Measurements from ENCODE around the gene ITSN2.
A peak's percentile ranks its signal among the peaks of the same experiment; 100 is the strongest.
"Not testable (repeated sequence)": the region's sequence is repeated elsewhere in the genome, so short reads cannot be mapped to it uniquely, and the experiment has no call there.

ITSN2 gene

DNA sequence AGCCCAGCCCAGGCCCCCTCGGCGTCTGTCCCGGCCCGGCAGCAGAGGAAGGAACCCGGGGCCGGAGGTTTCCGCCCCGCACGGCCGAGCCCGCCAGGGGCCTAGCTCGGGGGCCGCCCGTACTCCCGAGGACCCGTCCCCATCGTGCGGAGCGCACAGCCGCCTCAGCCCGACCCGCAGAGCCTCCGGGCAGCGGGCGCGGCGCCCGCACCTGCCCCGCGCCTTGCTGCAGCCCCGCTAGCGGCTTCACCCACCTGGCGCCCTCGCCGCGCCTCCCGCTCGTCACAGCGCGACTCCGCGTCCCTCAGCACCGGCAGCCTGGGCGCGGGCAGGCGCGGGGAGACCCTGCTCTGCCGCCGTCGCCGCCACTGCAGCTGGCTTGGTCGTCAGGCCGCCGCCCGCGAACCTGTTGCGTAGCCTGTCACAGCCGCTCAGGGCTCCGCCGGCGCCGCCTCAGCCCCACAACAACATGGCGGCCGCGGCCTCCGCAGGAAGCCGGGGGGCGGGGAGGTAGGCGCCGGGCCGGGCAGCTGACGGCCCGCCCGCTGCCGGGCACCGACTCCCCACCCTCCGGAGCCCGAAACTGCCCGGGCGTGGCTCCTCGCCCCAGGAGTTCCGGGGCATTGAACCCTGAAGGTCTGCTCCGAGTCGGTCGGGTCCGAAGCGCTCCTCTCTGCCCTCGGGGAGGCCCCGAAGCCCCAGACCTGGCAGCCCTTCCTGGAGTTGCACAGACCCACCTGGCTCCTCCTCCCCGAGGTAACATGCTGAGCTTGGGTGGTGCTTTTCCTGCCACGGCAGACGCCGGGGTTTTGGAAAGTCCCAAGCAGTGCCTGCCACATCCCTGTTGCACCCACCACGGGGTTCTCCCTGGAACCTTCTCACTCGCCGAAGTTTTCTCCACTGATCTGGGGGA lies at the start of gene ITSN2:
Gene ITSN2, minus strand, starts transcription at position 487 of the 913 bp plus-strand sequence. CDS start 32,454 bp downstream, outside the sequence.
- peaks cover 37% of the 10 kb centered on the region for H3K27me3 ChIP-seq (ENCODE audit: insufficient read depth, low read length)
- peaks cover 9% of the 10 kb centered on the region for H3K4me1 ChIP-seq (ENCODE audit: insufficient read depth, low read length)
- no peaks in the 10 kb centered on the region for H3K9me3 ChIP-seq (ENCODE audit: insufficient read depth, low read depth, low read length)
- H3K4me3 ChIP-seq (ENCODE audit: low read length) = peak within 1 kb of the TSS; percentile 75
- peak within 1 kb of the TSS; percentile 65; the same call in 1 of the 2 replicates for H3K9ac ChIP-seq (ENCODE audit: low read depth, low read length)
- H3K27ac ChIP-seq (ENCODE audit: low read length) = no peak within 1 kb of the TSS
- no peaks in the 10 kb centered on the region for H3K36me3 ChIP-seq (ENCODE audit: insufficient read depth, low read depth, low read length)

DNA sequence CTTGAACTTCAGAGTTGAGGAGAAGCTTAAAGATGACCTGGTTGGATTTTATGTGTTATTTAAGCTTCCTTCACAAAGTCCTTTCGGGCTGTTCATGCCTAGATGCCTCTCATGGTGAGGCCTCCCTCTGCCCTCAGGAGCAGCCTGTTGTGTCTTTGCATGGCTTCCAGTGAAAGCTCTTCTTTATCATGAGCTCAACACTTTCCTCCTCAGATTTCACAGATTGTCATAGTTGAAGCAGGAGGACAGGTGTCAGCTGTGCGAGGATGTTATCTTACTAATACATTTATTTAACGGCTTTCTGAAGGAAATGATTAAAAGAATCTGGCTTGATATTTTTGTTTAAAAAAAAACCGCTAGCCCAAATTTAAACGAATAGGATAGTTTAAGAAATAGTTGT lies 48.8 kb upstream of the ITSN2 start:
- Histone ChIP-seq H3K9me3 (ENCODE audit: insufficient read depth, low read depth, low read length) (no peaks in the 10 kb centered on the region), H3K36me3 (ENCODE audit: insufficient read depth, low read depth, low read length) (no peaks in the 10 kb centered on the region), H3K27ac (ENCODE audit: low read length) (no peak overlapping the region), H3K4me3 (ENCODE audit: low read length) (no peak overlapping the region), H3K4me1 (ENCODE audit: insufficient read depth, low read length) (peaks cover 4% of the 10 kb centered on the region), H3K9ac (ENCODE audit: low read depth, low read length) (no peak overlapping the region), H3K27me3 (ENCODE audit: insufficient read depth, low read length) (no peaks in the 10 kb centered on the region)

DNA sequence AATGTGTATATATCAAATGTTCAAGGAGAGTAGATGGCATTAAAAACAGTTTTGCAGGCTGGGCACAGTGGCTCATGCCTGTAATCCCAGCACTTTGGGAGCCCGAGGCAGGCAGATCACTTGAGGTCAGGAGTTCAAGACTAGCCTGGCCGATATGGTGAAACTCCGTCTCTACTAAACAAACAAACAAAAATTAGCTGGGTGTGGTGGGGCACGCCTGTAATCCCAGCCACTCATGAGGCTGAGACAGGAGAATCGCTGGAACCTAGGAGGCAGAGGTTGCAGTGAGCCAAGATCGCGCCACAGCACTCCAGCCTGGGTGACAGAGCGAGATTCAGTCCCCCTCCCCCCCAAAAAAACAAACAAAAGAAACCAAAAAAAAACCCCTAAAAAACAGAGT lies 48.4 kb upstream of the ITSN2 start:
- H3K9ac ChIP-seq (ENCODE audit: low read depth, low read length); H3K9me3 ChIP-seq (ENCODE audit: insufficient read depth, low read depth, low read length); H3K27me3 ChIP-seq (ENCODE audit: insufficient read depth, low read length); H3K4me1 ChIP-seq (ENCODE audit: insufficient read depth, low read length); H3K4me3 ChIP-seq (ENCODE audit: low read length); H3K27ac ChIP-seq (ENCODE audit: low read length); H3K36me3 ChIP-seq (ENCODE audit: insufficient read depth, low read depth, low read length): not testable (repeated sequence)

DNA sequence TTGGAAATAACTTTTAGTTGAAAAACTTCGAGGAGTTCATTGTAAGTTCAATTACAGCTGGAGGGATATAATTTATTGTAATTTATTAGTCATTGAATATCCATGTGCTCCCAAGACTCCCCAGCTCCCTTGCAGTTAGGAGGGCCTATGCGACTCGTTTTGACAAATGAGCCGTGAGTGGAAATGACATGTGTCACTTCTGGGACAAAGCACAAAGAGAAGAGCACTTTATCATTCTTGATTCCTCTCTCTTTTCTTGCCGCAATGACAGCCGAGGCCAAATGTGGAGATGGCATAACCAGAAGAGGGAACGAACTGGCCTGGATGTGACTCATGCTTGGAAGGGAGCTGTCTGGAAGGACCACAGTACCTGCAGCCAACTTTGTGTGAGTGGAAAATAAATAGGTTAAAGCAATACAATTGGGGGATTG lies 44.2 kb upstream of the ITSN2 start:
- H3K36me3 ChIP-seq (ENCODE audit: insufficient read depth, low read depth, low read length) = no peaks in the 10 kb centered on the region
- H3K4me3 ChIP-seq (ENCODE audit: low read length) = no peak overlapping the region
- no peaks in the 10 kb centered on the region for H3K9me3 ChIP-seq (ENCODE audit: insufficient read depth, low read depth, low read length)
- H3K27me3 ChIP-seq (ENCODE audit: insufficient read depth, low read length) = no peaks in the 10 kb centered on the region
- H3K9ac ChIP-seq (ENCODE audit: low read depth, low read length) = no peak overlapping the region
- no peaks in the 10 kb centered on the region for H3K4me1 ChIP-seq (ENCODE audit: insufficient read depth, low read length)
- H3K27ac ChIP-seq (ENCODE audit: low read length) = no peak overlapping the region

DNA sequence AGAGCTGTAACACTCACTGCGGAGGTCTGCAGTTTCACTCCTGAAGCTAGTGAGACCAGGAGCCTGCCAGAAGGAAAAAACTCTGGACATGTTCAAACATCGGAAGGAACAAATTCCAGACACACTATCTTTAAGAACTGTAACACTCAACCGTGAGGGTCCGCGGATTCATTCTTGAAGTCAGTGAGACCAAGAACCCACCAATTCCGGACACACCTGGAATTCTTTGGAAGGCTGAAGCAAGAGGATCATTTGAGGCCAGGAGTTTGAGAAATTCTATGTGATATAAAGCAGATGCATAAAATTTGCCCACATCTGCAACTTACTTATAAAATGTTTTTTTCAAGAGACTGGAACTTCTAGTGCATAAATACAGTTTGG lies 43.5 kb upstream of the ITSN2 start:
- no peaks in the 10 kb centered on the region for H3K9me3 ChIP-seq (ENCODE audit: insufficient read depth, low read depth, low read length)
- H3K27me3 ChIP-seq (ENCODE audit: insufficient read depth, low read length) = no peaks in the 10 kb centered on the region
- H3K9ac ChIP-seq (ENCODE audit: low read depth, low read length) = no peak overlapping the region
- H3K27ac ChIP-seq (ENCODE audit: low read length) = no peak overlapping the region
- H3K4me1 ChIP-seq (ENCODE audit: insufficient read depth, low read length) = no peaks in the 10 kb centered on the region
- no peak overlapping the region for H3K4me3 ChIP-seq (ENCODE audit: low read length)
- no peaks in the 10 kb centered on the region for H3K36me3 ChIP-seq (ENCODE audit: insufficient read depth, low read depth, low read length)

DNA sequence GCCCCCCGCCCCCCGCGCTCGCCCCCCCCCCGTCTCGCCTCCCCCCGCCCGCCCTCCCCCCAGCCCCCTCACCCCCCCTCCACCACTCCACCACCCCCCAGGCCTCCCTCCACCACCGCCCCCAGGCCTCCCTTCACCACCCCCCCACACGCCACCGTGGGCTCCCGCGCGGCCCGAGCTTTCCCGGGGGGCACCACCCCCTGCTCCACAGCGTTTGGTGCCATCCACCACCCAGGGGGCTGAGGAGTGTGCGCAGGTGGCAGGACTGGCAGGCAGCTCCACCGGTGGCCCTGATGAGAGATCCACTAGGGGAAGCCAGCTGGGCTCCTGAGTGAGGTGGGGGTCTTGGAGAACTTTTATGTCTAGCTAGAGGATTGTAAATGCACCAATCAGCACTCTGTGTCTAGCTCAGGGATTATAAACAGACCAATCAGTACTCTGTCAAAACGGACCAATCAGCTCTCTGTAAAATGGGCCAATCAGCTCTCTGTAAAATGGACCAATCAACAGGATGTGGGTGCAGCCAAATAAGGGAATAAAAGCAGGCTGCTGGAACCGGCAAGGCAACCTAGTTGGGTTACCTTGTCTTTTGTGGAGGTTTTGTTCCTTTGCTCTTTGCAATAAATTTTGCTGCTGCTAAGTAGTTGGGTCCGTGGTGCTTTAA lies 43.0 kb upstream of the ITSN2 start:
- Histone ChIP-seq H3K4me1 (ENCODE audit: insufficient read depth, low read length) (no peaks in the 10 kb centered on the region), H3K9me3 (ENCODE audit: insufficient read depth, low read depth, low read length) (no peaks in the 10 kb centered on the region), H3K27ac (ENCODE audit: low read length) (no peak overlapping the region), H3K9ac (ENCODE audit: low read depth, low read length) (no peak overlapping the region), H3K27me3 (ENCODE audit: insufficient read depth, low read length) (no peaks in the 10 kb centered on the region), H3K4me3 (ENCODE audit: low read length) (no peak overlapping the region), H3K36me3 (ENCODE audit: insufficient read depth, low read depth, low read length) (no peaks in the 10 kb centered on the region)

DNA sequence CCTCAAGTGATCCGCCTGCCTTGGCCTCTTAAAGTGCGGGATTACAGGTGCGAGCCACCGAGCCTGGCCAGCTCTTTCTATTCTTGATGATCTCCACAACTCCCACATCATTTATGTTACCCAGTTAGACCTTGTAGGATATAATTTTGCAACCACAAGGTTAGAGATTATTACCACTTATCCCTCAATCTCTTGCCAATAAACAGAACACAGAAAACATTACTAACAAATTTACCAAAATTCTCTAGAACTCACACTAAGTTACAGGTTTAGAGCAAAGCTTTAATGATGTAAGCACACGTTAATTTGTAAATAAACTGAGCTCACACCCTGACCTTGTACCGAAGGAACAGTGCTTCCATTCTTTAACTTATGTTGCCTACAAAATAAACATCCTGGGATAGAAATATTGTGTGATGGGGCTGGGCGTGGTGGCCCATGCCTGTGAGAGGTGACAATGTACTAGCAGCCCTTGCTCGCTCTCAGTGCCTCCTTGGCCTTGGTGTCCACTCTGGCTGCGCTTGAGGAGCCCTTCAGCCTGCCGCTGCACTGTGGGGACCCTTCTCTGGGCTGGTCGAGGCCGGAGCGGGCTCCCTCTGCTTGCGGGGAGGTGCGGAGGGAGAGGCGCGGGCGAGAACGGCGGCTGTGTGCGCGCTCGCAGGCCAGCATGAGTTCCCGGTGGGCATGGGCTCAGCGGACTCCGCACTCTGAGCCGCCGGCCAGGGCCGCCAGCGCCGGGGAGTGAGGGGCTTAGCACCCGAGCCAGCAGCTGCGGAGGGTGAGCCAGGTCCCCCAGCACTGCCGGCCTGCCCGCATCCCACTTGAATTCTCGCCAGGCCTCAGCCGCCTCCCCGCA lies 42.1 kb upstream of the ITSN2 start:
- Histone ChIP-seq H3K27ac (ENCODE audit: low read length) (no peak overlapping the region), H3K9me3 (ENCODE audit: insufficient read depth, low read depth, low read length) (no peaks in the 10 kb centered on the region), H3K27me3 (ENCODE audit: insufficient read depth, low read length) (no peaks in the 10 kb centered on the region), H3K4me1 (ENCODE audit: insufficient read depth, low read length) (no peaks in the 10 kb centered on the region), H3K36me3 (ENCODE audit: insufficient read depth, low read depth, low read length) (no peaks in the 10 kb centered on the region), H3K9ac (ENCODE audit: low read depth, low read length) (no peak overlapping the region), H3K4me3 (ENCODE audit: low read length) (no peak overlapping the region)

DNA sequence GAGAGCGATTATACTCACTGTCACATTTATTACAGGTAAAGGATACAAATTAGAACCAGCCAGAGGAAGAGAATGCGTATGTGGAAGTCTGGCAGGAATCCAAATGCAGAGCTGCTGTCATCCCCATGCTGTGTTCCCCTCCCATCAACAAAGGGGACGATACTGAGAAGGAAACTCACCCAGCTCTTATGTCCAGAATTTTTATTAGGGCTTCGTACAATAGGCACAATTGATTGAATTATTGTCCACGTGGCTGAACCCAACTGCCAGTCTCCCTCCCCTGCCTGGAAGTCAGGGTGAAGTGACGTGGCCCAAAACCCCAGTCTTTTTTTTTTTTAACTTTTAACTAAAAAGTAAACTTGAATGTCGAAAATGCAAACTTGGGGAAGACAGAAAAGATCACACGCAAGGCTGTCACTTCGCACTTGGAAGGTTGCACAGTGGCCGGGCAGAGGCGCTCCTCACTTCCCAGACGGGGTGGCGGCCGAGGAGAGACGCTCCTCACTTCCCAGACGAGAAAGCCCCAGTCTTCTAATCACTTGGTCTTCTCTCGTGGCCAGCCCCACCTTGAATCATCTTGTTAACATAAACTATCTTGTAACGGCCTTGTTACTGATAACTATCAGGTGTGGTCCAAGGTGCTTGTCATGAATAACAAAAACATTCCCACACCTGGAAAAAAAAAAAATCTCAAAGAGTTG lies 40.0 kb upstream of the ITSN2 start:
- no peaks in the 10 kb centered on the region for H3K36me3 ChIP-seq (ENCODE audit: insufficient read depth, low read depth, low read length)
- no peak overlapping the region for H3K9ac ChIP-seq (ENCODE audit: low read depth, low read length)
- H3K9me3 ChIP-seq (ENCODE audit: insufficient read depth, low read depth, low read length) = no peaks in the 10 kb centered on the region
- H3K27me3 ChIP-seq (ENCODE audit: insufficient read depth, low read length) = no peaks in the 10 kb centered on the region
- H3K27ac ChIP-seq (ENCODE audit: low read length) = no peak overlapping the region
- H3K4me3 ChIP-seq (ENCODE audit: low read length) = no peak overlapping the region
- H3K4me1 ChIP-seq (ENCODE audit: insufficient read depth, low read length) = no peaks in the 10 kb centered on the region

DNA sequence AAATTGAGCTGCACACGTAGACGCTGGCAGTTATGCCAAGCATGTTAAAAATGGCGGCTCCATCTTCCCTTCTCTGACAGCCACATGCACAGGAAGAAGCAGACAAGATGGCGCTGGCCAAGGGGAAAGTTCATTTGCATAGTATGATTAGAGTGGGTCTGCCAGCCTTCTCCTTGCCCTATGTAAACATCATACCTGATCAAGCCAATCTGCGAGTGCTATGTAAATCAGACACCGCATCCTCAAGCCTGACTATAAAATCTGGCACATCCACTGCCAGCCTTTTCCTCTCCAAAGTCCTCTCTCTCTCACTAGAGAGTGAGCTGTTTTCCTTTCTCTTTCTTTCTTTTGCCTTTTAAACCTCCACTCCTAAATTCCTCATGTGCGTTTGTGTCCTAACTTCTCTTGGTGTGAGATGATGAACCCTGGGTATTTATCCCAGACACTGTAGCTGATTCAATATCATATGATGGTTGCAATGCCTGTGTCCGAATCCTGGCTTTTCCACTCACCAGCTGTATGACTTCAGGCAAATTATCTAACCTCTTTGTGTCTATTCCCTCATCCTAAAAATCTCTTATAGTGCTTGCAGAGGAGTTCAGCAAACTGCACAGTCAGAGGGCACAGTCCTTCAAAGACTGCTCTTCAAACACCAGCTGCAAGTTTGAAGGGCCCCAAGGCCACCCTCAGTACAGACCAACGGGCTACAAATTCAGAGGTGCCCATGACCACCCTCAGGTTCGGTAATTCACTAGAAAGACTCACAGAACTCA lies 39.3 kb upstream of the ITSN2 start:
- H3K4me3 ChIP-seq (ENCODE audit: low read length) = no peak overlapping the region
- no peaks in the 10 kb centered on the region for H3K27me3 ChIP-seq (ENCODE audit: insufficient read depth, low read length)
- H3K9me3 ChIP-seq (ENCODE audit: insufficient read depth, low read depth, low read length) = no peaks in the 10 kb centered on the region
- H3K36me3 ChIP-seq (ENCODE audit: insufficient read depth, low read depth, low read length) = no peaks in the 10 kb centered on the region
- no peak overlapping the region for H3K9ac ChIP-seq (ENCODE audit: low read depth, low read length)
- H3K4me1 ChIP-seq (ENCODE audit: insufficient read depth, low read length) = no peaks in the 10 kb centered on the region
- H3K27ac ChIP-seq (ENCODE audit: low read length) = no peak overlapping the region

DNA sequence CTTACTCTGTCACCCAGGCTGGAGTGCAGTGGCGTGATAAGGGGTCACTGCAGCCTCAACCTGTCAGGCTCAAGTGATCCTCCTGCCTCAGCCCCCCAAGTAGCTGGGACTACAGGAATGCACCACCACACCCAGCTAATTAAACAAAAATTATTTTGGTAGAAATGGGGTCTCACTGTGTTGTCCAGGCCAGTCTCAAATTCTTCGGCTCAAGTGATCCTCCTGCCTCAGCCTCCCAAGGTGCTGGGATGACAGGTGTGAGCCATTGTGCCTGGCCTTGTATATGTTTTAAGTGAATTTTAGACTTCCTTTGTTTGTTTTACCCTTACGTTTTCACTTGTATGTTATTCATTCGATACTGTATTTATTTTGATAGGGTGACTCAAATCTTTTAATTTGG lies 34.7 kb upstream of the ITSN2 start:
- Histone ChIP-seq H3K4me3 (ENCODE audit: low read length) (no peak overlapping the region), H3K4me1 (ENCODE audit: insufficient read depth, low read length) (no peaks in the 10 kb centered on the region), H3K36me3 (ENCODE audit: insufficient read depth, low read depth, low read length) (no peaks in the 10 kb centered on the region), H3K9ac (ENCODE audit: low read depth, low read length) (no peak overlapping the region), H3K27me3 (ENCODE audit: insufficient read depth, low read length) (no peaks in the 10 kb centered on the region), H3K9me3 (ENCODE audit: insufficient read depth, low read depth, low read length) (no peaks in the 10 kb centered on the region), H3K27ac (ENCODE audit: low read length) (no peak overlapping the region)

Measured in iPS-20b (cell line).